ENCODE results near the gene INAVA. TPM values are rescaled to one million over a fixed set of nuclear protein-coding genes. Genes with fewer than 3 reads are reported as not detected.

Gene INAVA
- total and polyA plus RNA-seq, 2 donors: 2.7 to 6.4 TPM

DNA sequence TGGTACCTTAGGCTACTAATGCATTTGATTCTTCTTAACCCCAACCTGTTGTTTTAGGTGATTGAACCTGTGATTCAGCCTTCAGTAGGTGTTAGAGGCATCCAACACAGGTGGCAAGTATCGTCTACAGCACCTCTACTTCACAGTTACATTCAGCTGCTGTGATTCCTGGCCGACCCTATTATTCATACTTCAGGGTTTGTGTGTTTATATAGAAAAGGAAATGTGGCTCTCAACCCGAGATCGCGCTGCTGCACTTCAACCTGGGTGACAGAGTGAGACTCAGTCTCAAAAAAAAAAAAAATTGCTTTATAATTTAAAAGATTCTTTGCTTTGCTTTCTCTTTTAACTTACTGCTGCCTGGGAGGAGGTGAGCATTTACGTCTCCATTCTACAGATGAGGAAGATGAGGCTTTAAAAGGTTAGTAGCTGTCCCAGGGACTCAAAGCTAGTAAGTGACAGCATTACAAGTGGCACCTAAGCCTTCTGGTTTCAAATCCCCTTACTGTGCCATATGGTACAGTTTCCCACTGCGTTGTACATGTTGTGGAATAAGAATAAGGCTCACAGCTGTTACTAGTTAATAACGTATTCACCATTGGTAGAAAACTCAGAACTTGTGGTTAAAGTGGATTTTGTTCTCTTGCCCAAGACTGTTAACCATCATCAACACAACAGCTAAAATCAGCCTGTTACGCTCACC is 31.8 kb upstream of the INAVA start:
- H3K9me3 ChIP-seq (ENCODE audit: control insufficient read depth in 2 of 2, insufficient read depth in 1 of 2, low read length in 1 of 2): no peaks in the 10 kb centered on the region
- H3K27me3 ChIP-seq (ENCODE audit: control insufficient read depth in 2 of 2, insufficient read depth in 1 of 2, low read length in 1 of 2): peaks cover 0 to 2% of the 10 kb centered on the region in 2 donors
- no peak for DNase-seq (ENCODE audit: low read depth in 6 of 9, low spot score in 9 of 9)
- H3K27ac ChIP-seq (ENCODE audit: low read depth in 1 of 2, low read length in 1 of 2): no peak overlapping the region
- no peaks in the 10 kb centered on the region for H3K36me3 ChIP-seq (ENCODE audit: control insufficient read depth in 2 of 2, insufficient read depth in 2 of 2, low read length in 1 of 2)
- WGBS: 93% methylated on average over 9 of the region's 9 CpGs
- no peaks in the 10 kb centered on the region for H3K4me1 ChIP-seq (ENCODE audit: control insufficient read depth in 2 of 2, insufficient read depth in 2 of 2, low read length in 2 of 2)
- no peak overlapping the region for H3K4me3 ChIP-seq (ENCODE audit: low read length in 2 of 2)

DNA sequence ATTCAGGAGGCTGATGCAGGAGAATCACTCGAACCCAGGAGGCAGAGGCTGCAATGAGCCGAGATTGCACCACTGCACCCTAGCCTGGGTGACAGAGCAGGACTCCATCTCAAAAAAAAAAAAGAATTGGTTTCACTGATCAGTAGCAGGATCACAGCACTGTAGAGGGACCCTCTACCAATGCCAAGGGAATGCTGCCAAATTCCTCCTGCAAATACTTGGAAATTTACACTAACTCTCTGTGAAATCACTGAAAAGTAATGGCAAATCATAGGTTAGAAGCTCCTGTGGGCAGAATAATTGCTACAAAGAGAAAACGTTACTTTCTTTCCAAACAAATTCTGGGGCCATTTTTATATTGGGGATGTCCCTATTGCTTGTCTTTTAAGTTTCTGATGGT is 28.6 kb upstream of the INAVA start:
- H3K4me1 ChIP-seq (ENCODE audit: control insufficient read depth in 2 of 2, insufficient read depth in 2 of 2, low read length in 2 of 2): no peaks in the 10 kb centered on the region
- DNase-seq (ENCODE audit: low read depth in 6 of 9, low spot score in 9 of 9): no peak
- no peaks in the 10 kb centered on the region for H3K9me3 ChIP-seq (ENCODE audit: control insufficient read depth in 2 of 2, insufficient read depth in 1 of 2, low read length in 1 of 2)
- H3K27ac ChIP-seq (ENCODE audit: low read depth in 1 of 2, low read length in 1 of 2): no peak overlapping the region
- H3K27me3 ChIP-seq (ENCODE audit: control insufficient read depth in 2 of 2, insufficient read depth in 1 of 2, low read length in 1 of 2): peaks cover 0 to 20% of the 10 kb centered on the region in 2 donors
- WGBS: 95% methylated on average over 3 of the region's 3 CpGs
- no peak overlapping the region for H3K4me3 ChIP-seq (ENCODE audit: low read length in 2 of 2)
- H3K36me3 ChIP-seq (ENCODE audit: control insufficient read depth in 2 of 2, insufficient read depth in 2 of 2, low read length in 1 of 2): no peaks in the 10 kb centered on the region

DNA sequence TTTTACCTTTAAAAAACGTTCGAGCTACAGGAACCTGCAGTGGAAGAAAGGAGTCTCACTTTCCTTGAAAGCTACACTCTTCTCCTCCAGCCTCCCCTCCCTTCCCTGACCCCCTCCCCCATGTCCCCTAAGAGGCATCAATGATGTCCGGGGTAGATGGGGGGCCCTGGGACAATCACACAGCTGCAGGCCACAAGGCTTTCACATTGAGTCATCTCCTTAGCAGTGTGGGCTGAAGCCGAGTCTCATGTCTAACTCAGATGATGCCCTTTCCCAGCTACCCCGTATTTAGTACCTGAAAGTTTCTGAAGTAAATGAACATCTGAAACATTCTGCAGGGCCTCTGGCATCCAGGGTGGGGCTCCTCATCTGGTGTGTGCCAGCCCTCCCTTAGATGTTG is 28.2 kb upstream of the INAVA start:
- Histone ChIP-seq H3K4me1 (ENCODE audit: control insufficient read depth in 2 of 2, insufficient read depth in 2 of 2, low read length in 2 of 2) (no peaks in the 10 kb centered on the region), H3K9me3 (ENCODE audit: control insufficient read depth in 2 of 2, insufficient read depth in 1 of 2, low read length in 1 of 2) (no peaks in the 10 kb centered on the region), H3K36me3 (ENCODE audit: control insufficient read depth in 2 of 2, insufficient read depth in 2 of 2, low read length in 1 of 2) (no peaks in the 10 kb centered on the region), H3K27me3 (ENCODE audit: control insufficient read depth in 2 of 2, insufficient read depth in 1 of 2, low read length in 1 of 2) (peaks cover 0 to 24% of the 10 kb centered on the region in 2 donors), H3K27ac (ENCODE audit: low read depth in 1 of 2, low read length in 1 of 2) (no peak overlapping the region), H3K4me3 (ENCODE audit: low read length in 2 of 2) (no peak overlapping the region)
- no peak for DNase-seq (ENCODE audit: low read depth in 6 of 9, low spot score in 9 of 9)
- 79% methylated on average over 5 of the region's 5 CpGs for WGBS

DNA sequence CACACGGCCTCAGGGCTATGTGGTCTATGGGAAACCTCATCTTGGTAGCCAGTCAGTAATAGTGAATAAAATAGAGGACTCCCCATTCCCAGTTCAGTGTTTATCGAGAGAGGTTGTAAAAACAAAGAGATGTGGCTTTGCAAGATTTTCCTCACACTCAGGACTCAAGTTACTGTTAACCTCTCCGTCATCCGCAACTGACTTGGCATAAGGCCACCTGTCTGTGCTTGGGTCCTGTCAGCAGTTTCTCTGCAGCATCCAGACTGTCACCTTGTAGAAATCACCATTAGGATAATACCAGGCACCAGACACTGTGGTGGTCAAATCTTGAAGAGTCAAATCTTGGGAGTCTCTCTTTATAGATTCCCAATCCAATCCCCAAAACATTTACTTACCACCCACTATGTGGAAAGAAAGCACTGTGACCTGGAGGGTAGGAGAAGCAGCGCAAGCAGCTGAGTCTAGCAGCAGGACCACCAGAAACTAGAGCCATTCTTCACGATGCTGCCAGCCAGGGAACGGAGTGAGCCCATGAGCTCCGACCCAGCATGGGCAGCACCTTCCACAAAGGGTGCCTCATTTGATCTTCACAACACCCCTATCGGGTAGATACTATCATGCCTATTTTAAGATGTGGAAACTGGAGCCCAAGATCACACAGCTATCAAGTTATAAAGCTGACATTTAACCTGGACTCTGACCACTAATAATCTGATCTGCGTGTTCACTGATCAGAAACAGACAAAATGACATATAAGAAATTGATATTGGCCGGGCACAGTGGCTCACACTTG is 27.5 kb upstream of the INAVA start:
- Histone ChIP-seq H3K4me1 (ENCODE audit: control insufficient read depth in 2 of 2, insufficient read depth in 2 of 2, low read length in 2 of 2) (no peaks in the 10 kb centered on the region), H3K27ac (ENCODE audit: low read depth in 1 of 2, low read length in 1 of 2) (no peak overlapping the region), H3K27me3 (ENCODE audit: control insufficient read depth in 2 of 2, insufficient read depth in 1 of 2, low read length in 1 of 2) (peaks cover 2 to 31% of the 10 kb centered on the region in 2 donors), H3K9me3 (ENCODE audit: control insufficient read depth in 2 of 2, insufficient read depth in 1 of 2, low read length in 1 of 2) (no peaks in the 10 kb centered on the region), H3K36me3 (ENCODE audit: control insufficient read depth in 2 of 2, insufficient read depth in 2 of 2, low read length in 1 of 2) (no peaks in the 10 kb centered on the region), H3K4me3 (ENCODE audit: low read length in 2 of 2) (no peak overlapping the region)
- 87% methylated on average over 11 of the region's 11 CpGs for WGBS
- DNase-seq (ENCODE audit: low read depth in 6 of 9, low spot score in 9 of 9): no peak

DNA sequence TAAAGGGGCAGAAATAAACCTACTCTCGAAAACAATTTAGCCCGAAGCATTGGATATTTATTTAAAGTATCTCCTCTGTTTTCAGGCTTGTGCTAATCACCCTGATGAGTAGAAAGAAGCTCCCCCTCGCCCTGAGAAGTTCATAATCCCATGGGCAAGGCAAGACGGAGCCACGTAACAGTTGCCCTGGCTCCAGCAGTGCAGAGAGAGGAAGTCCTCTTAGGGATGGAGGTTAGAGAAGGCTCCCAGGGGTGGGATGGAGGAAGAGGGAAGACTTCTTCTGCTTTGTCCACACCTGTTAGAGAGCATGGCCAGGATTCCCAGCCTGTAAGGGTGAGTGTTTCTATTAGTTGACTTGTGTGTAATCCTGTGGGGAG is 25.3 kb upstream of the INAVA start:
- 93% methylated on average over 5 of the region's 5 CpGs for WGBS
- H3K36me3 ChIP-seq (ENCODE audit: control insufficient read depth in 2 of 2, insufficient read depth in 2 of 2, low read length in 1 of 2): no peaks in the 10 kb centered on the region
- no peak for DNase-seq (ENCODE audit: low read depth in 6 of 9, low spot score in 9 of 9)
- no peak overlapping the region for H3K4me3 ChIP-seq (ENCODE audit: low read length in 2 of 2)
- peaks cover 22 to 53% of the 10 kb centered on the region in 2 donors for H3K27me3 ChIP-seq (ENCODE audit: control insufficient read depth in 2 of 2, insufficient read depth in 1 of 2, low read length in 1 of 2)
- no peak overlapping the region for H3K27ac ChIP-seq (ENCODE audit: low read depth in 1 of 2, low read length in 1 of 2)
- H3K9me3 ChIP-seq (ENCODE audit: control insufficient read depth in 2 of 2, insufficient read depth in 1 of 2, low read length in 1 of 2): peaks cover 0 to 4% of the 10 kb centered on the region in 2 donors
- H3K4me1 ChIP-seq (ENCODE audit: control insufficient read depth in 2 of 2, insufficient read depth in 2 of 2, low read length in 2 of 2): peaks cover 4 to 11% of the 10 kb centered on the region in 2 donors

DNA sequence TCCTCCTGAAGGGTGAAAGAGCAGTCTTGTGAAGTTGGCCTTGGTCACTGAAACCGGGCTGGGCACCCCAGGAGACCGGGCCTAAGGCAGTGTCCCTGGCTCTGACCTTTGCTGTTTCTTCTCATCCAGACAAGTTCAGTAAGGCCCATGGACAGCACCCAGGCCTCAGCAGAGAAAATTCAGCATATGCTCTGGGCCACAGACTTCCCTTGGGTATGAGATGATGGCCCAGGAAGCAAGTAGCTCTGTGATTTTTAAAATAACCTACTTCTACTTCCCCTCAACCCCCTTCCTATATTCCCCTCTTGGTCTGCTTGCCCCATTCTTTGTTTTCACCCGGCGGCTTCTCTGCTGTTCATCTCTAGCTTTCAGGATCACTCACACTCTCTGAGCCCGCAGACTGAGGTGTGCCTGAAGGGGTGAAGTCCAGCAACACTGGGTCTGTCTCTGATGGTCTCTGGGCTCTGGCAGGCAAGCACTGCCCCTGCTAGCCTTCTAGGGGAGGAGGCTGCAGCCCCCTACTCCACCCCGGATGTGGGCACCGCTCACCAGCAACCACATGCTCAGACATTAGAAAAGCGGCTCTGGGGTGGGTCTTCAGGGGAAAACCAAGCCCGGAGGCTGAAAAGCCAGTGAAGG is 24.8 kb upstream of the INAVA start:
- Histone ChIP-seq H3K9me3 (ENCODE audit: control insufficient read depth in 2 of 2, insufficient read depth in 1 of 2, low read length in 1 of 2) (peaks cover 0 to 4% of the 10 kb centered on the region in 2 donors), H3K27me3 (ENCODE audit: control insufficient read depth in 2 of 2, insufficient read depth in 1 of 2, low read length in 1 of 2) (peaks cover 27 to 58% of the 10 kb centered on the region in 2 donors), H3K27ac (ENCODE audit: low read depth in 1 of 2, low read length in 1 of 2) (no peak overlapping the region), H3K4me3 (ENCODE audit: low read length in 2 of 2) (no peak overlapping the region), H3K36me3 (ENCODE audit: control insufficient read depth in 2 of 2, insufficient read depth in 2 of 2, low read length in 1 of 2) (no peaks in the 10 kb centered on the region), H3K4me1 (ENCODE audit: control insufficient read depth in 2 of 2, insufficient read depth in 2 of 2, low read length in 2 of 2) (peaks cover 4 to 11% of the 10 kb centered on the region in 2 donors)
- WGBS: 89% methylated on average over 9 of the region's 9 CpGs
- no peak for DNase-seq (ENCODE audit: low read depth in 6 of 9, low spot score in 9 of 9)

DNA sequence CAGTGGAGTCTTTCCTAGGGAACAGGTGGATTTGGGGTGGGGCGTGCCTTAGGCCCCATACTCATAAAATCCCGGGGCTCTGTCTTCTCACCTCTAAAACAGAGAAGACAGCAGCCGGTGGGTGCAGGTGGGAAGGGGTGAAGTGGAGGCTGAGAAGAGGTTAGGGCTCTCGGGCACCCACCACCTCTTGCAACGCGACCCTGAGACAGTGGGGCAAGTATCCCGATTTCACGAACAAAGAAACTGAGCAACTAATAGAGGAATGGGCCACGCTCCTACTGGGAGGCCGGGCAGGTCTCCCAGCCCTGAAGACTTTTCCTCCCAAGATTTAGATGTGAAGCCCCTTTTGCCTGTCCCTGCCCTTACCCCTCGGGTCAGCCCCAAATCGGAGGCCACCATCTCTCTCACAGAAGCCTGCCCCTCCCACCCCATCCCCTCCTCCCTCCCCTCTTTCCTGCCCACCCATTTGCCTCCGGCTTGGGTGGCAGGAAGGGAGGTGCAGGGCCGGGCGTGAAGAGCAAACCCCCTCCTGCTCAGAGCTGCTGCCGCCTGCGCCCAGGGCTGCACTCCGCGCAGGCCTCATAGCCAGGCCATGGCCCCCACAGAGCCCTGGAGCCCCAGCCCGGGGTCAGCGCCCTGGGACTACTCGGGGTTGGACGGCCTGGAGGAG is 22.1 kb upstream of the INAVA start, which contains the start of gene GPR25:
Gene GPR25, plus strand, starts transcription at position 536 of the 670 bp plus-strand sequence. Its CDS starts 57 bp downstream, at position 593.
- no peak within 1 kb of the TSS for H3K27ac ChIP-seq (ENCODE audit: low read depth in 1 of 2, low read length in 1 of 2)
- peaks cover 31 to 78% of the 10 kb centered on the region in 2 donors for H3K27me3 ChIP-seq (ENCODE audit: control insufficient read depth in 2 of 2, insufficient read depth in 1 of 2, low read length in 1 of 2)
- no peaks in the 10 kb centered on the region for H3K36me3 ChIP-seq (ENCODE audit: control insufficient read depth in 2 of 2, insufficient read depth in 2 of 2, low read length in 1 of 2)

DNA sequence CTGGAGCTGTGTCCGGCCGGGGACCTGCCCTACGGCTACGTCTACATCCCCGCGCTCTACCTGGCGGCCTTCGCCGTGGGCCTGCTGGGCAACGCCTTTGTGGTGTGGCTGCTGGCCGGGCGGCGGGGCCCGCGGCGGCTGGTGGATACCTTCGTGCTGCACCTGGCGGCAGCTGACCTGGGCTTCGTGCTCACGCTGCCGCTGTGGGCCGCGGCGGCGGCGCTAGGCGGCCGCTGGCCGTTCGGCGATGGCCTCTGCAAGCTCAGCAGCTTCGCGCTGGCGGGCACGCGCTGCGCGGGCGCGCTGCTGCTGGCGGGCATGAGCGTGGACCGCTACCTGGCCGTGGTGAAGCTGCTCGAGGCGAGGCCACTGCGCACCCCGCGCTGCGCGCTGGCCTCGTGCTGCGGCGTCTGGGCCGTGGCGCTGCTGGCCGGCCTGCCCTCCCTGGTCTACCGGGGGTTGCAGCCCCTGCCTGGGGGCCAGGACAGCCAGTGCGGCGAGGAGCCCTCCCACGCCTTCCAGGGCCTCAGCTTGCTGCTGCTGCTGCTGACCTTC is 21.5 kb upstream of the INAVA start:
- no peaks in the 10 kb centered on the region for H3K36me3 ChIP-seq (ENCODE audit: control insufficient read depth in 2 of 2, insufficient read depth in 2 of 2, low read length in 1 of 2)
- peaks cover 4 to 22% of the 10 kb centered on the region in 2 donors for H3K4me1 ChIP-seq (ENCODE audit: control insufficient read depth in 2 of 2, insufficient read depth in 2 of 2, low read length in 2 of 2)
- H3K4me3 ChIP-seq (ENCODE audit: low read length in 2 of 2): peak overlapping the region in 1 of 2 donors; percentile 19
- H3K27ac ChIP-seq (ENCODE audit: low read depth in 1 of 2, low read length in 1 of 2): no peak overlapping the region
- no peak for DNase-seq (ENCODE audit: low read depth in 6 of 9, low spot score in 9 of 9)
- H3K9me3 ChIP-seq (ENCODE audit: control insufficient read depth in 2 of 2, insufficient read depth in 1 of 2, low read length in 1 of 2): peaks cover 0 to 4% of the 10 kb centered on the region in 2 donors
- peaks cover 31 to 80% of the 10 kb centered on the region in 2 donors for H3K27me3 ChIP-seq (ENCODE audit: control insufficient read depth in 2 of 2, insufficient read depth in 1 of 2, low read length in 1 of 2)
- 19% methylated on average over 61 of the region's 61 CpGs for WGBS

More for the DNA sequence above, 22.1 kb upstream of the INAVA start, which contains the start of gene GPR25:
- Histone ChIP-seq H3K4me1 (ENCODE audit: control insufficient read depth in 2 of 2, insufficient read depth in 2 of 2, low read length in 2 of 2) (peaks cover 4 to 16% of the 10 kb centered on the region in 2 donors), H3K9me3 (ENCODE audit: control insufficient read depth in 2 of 2, insufficient read depth in 1 of 2, low read length in 1 of 2) (peaks cover 0 to 4% of the 10 kb centered on the region in 2 donors), H3K4me3 (ENCODE audit: low read length in 2 of 2) (peak within 1 kb of the TSS in 1 of 2 donors; percentile 19)
- DNase-seq (ENCODE audit: low read depth in 6 of 9, low spot score in 9 of 9): no peak
- 82% methylated on average over 23 of the region's 23 CpGs for WGBS

Measured in thymus (tissue), 11 donors.